Measurements from ENCODE around the gene FAM200C. TPM values are rescaled to one million over a fixed set of nuclear protein-coding genes. Genes with fewer than 3 reads are reported as not detected.

Gene FAM200C
- polyA plus RNA-seq, 1 experiment, result 5.3 TPM

DNA sequence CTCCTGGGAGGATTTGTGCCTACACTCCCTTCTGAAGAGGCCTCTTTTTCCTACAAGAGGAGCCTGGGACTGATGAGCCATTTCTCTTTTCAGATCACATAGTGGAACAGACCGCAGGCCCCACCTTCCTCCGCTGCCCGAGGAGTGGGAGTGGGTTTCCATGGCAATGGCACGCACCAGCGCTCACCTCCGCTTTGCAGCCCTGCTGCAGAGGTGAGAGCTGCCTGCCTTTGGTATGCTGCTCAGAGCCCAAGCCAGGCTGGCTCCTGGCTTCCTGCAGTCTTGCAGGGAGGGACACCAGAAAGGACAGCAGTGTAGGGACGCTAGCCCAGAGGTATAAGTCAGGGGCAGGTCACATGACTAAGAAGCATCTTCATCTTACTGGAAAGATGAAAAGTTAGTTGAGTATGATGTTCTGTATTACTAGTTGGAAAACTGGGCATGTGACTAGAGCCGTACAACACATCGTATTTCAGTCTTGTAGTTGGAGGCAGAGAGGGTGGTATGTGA, 34.2 kb upstream of the FAM200C start:
- no peak for TF ChIP-seq CTCF (IDR thresholded peaks at IDR 0.05; ENCODE audit: low read depth, low read length)
- Histone ChIP-seq H3K4me3 (ENCODE audit: low read depth, low read length) (no peak overlapping the region), H3K27ac (ENCODE audit: low read depth, low read length) (no peak overlapping the region), H3K9me3 (ENCODE audit: control insufficient read depth, insufficient read depth, low read length) (no peaks in the 10 kb centered on the region), H3K27me3 (ENCODE audit: control insufficient read depth, insufficient read depth, low read length) (peaks cover 7% of the 10 kb centered on the region)
- POLR2A ChIA-PET, result no interaction called here
- CTCF ChIA-PET, result interaction anchor here (1.1 kb wide), 1 partner anchor 8 kb away, joined by 3 read pairs; no protein-coding TSS in a partner anchor
- no peak for DNase-seq (ENCODE audit: low read depth, low spot score)

- DNase-seq (ENCODE audit: low read depth, low spot score), result no peak
- ChIA-PET CTCF (interaction anchor here (1.1 kb wide), 1 partner anchor 8 kb away, joined by 3 read pairs; no protein-coding TSS in a partner anchor), POLR2A (interaction anchor here (1.3 kb wide), 1 partner anchor 11 kb away, joined by 4 read pairs; no protein-coding TSS in a partner anchor)
- no peak overlapping the region for H3K4me3 ChIP-seq (ENCODE audit: low read depth, low read length)
- H3K27me3 ChIP-seq (ENCODE audit: control insufficient read depth, insufficient read depth, low read length), result peaks cover 7% of the 10 kb centered on the region
- H3K9me3 ChIP-seq (ENCODE audit: control insufficient read depth, insufficient read depth, low read length), result no peaks in the 10 kb centered on the region
- H3K27ac ChIP-seq (ENCODE audit: low read depth, low read length), result no peak overlapping the region
- no peak for TF ChIP-seq CTCF (IDR thresholded peaks at IDR 0.05; ENCODE audit: low read depth, low read length)
Measured at GRCh38 chr5:160432787-160433186, 32.9 kb upstream of the FAM200C start.

GRCh38 chr5:160432196-160432595, 32.3 kb upstream of the FAM200C start:
- no peak for TF ChIP-seq CTCF (IDR thresholded peaks at IDR 0.05; ENCODE audit: low read depth, low read length)
- Histone ChIP-seq H3K27me3 (ENCODE audit: control insufficient read depth, insufficient read depth, low read length) (peaks cover 7% of the 10 kb centered on the region), H3K4me3 (ENCODE audit: low read depth, low read length) (no peak overlapping the region), H3K9me3 (ENCODE audit: control insufficient read depth, insufficient read depth, low read length) (no peaks in the 10 kb centered on the region), H3K27ac (ENCODE audit: low read depth, low read length) (no peak overlapping the region)
- POLR2A ChIA-PET, result interaction anchor here (1.3 kb wide), 1 partner anchor 11 kb away, joined by 4 read pairs; no protein-coding TSS in a partner anchor
- DNase-seq (ENCODE audit: low read depth, low spot score), result no peak
- CTCF ChIA-PET, result interaction anchor here (1.1 kb wide), 1 partner anchor 9 kb away, joined by 3 read pairs; no protein-coding TSS in a partner anchor

DNA sequence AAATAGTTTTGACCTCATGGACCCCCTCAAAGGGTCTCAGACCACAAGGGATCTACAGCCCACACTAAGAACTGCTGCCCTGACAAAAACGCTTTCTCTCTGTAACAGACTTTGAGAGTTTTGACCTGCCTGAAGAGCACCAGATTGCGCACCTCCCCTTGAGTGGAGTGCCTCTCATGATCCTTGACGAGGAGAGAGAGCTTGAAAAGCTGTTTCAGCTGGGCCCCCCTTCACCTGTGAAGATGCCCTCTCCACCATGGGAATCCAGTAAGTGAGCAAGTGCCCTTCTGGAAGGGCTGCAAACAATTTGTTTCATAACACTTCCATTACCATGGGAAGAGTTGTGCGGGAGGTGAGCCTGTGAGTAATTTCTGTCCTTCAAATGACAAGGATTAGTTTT, 27.8 kb upstream of the FAM200C start:
- H3K9me3 ChIP-seq (ENCODE audit: control insufficient read depth, insufficient read depth, low read length), result no peaks in the 10 kb centered on the region
- H3K4me3 ChIP-seq (ENCODE audit: low read depth, low read length), result no peak overlapping the region
- no peak for DNase-seq (ENCODE audit: low read depth, low spot score)
- ChIA-PET POLR2A (no interaction called here), CTCF (interaction anchor here (4.5 kb wide), 1 partner anchor 11 kb away, joined by 52 read pairs; no protein-coding TSS in a partner anchor)
- no peak for TF ChIP-seq CTCF (IDR thresholded peaks at IDR 0.05; ENCODE audit: low read depth, low read length)
- H3K27ac ChIP-seq (ENCODE audit: low read depth, low read length), result no peak overlapping the region
- no peaks in the 10 kb centered on the region for H3K27me3 ChIP-seq (ENCODE audit: control insufficient read depth, insufficient read depth, low read length)

DNA sequence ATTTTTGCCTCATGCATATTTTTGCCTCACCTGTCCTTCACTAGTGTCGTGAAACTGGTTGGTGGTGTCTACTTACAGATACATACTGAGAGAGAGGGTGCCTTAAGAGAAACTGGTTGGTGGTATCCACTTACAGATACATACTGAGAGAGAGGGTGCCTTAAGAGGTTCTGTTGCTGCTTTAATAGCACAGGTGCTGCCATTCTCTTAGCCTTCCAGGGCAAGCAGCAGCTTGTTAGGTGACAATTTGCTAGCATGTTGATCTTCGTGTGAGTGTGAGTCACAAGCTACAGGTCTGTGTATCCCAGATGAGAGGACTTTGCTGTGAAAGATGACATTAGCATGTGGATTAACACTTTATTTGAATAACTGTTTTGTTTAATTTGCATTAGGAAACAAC, 23.2 kb upstream of the FAM200C start:
- no peak for DNase-seq (ENCODE audit: low read depth, low spot score)
- no peaks in the 10 kb centered on the region for H3K9me3 ChIP-seq (ENCODE audit: control insufficient read depth, insufficient read depth, low read length)
- TF ChIP-seq CTCF (IDR thresholded peaks at IDR 0.05; ENCODE audit: low read depth, low read length), result no peak
- peak overlapping the region; percentile 73 for H3K4me3 ChIP-seq (ENCODE audit: low read depth, low read length)
- POLR2A ChIA-PET, result no interaction called here
- H3K27ac ChIP-seq (ENCODE audit: low read depth, low read length), result no peak overlapping the region
- H3K27me3 ChIP-seq (ENCODE audit: control insufficient read depth, insufficient read depth, low read length), result no peaks in the 10 kb centered on the region
- CTCF ChIA-PET, result interaction anchor here (5.3 kb wide), 1 partner anchor 16 kb away, joined by 113 read pairs; no protein-coding TSS in a partner anchor
